IPS-15b (cell line): ENCODE data around the gene COL23A1.
"Not testable (repeated sequence)": the region's sequence is repeated elsewhere in the genome, so short reads cannot be mapped to it uniquely, and the experiment has no call there.

Experiments
- H3K27me3 ChIP-seq: one replicate; pipeline ENCODE4 v1.6.1; 2013; ENCODE audit warnings: low read length; ENCODE audit not compliant: control insufficient read depth, insufficient read depth
- H3K36me3 ChIP-seq: one replicate; pipeline ENCODE4 v1.6.1; 2013; ENCODE audit warnings: low read length; ENCODE audit not compliant: control insufficient read depth, insufficient read depth
- H3K4me1 ChIP-seq: one replicate; pipeline ENCODE4 v1.6.1; 2013; ENCODE audit warnings: mild to moderate bottlenecking, low read length; ENCODE audit not compliant: control insufficient read depth, insufficient read depth
- H3K4me3 ChIP-seq: one replicate; pipeline ENCODE4 v1.5.1; 2013; ENCODE audit warnings: low read depth, low read length
- H3K9ac ChIP-seq: one replicate; pipeline ENCODE4 v1.6.1; 2013; ENCODE audit warnings: low read depth, mild to moderate bottlenecking, low read length
- H3K9me3 ChIP-seq: one replicate; pipeline ENCODE4 v1.6.1; 2013; ENCODE audit warnings: mild to moderate bottlenecking, low read length; ENCODE audit not compliant: control insufficient read depth, insufficient read depth

COL23A1 gene

GRCh38 chr5:178376921-178377582 lies 213.1 kb downstream of the COL23A1 start:
- no peak overlapping the region for H3K4me3 ChIP-seq
- no peaks in the 10 kb centered on the region for H3K27me3 ChIP-seq
- no peaks in the 10 kb centered on the region for H3K9me3 ChIP-seq
- H3K4me1 ChIP-seq, result no peaks in the 10 kb centered on the region
- no peaks in the 10 kb centered on the region for H3K36me3 ChIP-seq
- H3K9ac ChIP-seq, result no peak overlapping the region

GRCh38 chr5:178375348-178375747 lies 214.8 kb downstream of the COL23A1 start:
- Histone ChIP-seq H3K4me3 (no peak overlapping the region), H3K27me3 (no peaks in the 10 kb centered on the region), H3K9ac (no peak overlapping the region)

GRCh38 chr5:178373711-178374110 lies 216.5 kb downstream of the COL23A1 start:
- Histone ChIP-seq H3K36me3 (no peaks in the 10 kb centered on the region), H3K4me3 (no peak overlapping the region), H3K4me1 (no peaks in the 10 kb centered on the region)

More at GRCh38 chr5:178375348-178375747, 214.8 kb downstream of the COL23A1 start:
- no peaks in the 10 kb centered on the region for H3K9me3 ChIP-seq
- no peaks in the 10 kb centered on the region for H3K4me1 ChIP-seq
- H3K36me3 ChIP-seq, result no peaks in the 10 kb centered on the region

GRCh38 chr5:178372142-178372571 lies 218.0 kb downstream of the COL23A1 start:
- H3K4me3 ChIP-seq, result no peak overlapping the region
- no peaks in the 10 kb centered on the region for H3K4me1 ChIP-seq
- no peak overlapping the region for H3K9ac ChIP-seq
- H3K9me3 ChIP-seq, result peaks cover 3% of the 10 kb centered on the region
- no peaks in the 10 kb centered on the region for H3K36me3 ChIP-seq
- no peaks in the 10 kb centered on the region for H3K27me3 ChIP-seq

More at GRCh38 chr5:178373711-178374110, 216.5 kb downstream of the COL23A1 start:
- peaks cover 3% of the 10 kb centered on the region for H3K9me3 ChIP-seq
- H3K9ac ChIP-seq, result no peak overlapping the region
- no peaks in the 10 kb centered on the region for H3K27me3 ChIP-seq

GRCh38 chr5:178371362-178372111 lies 218.7 kb downstream of the COL23A1 start:
- Histone ChIP-seq H3K4me3 (no peak overlapping the region), H3K4me1 (no peaks in the 10 kb centered on the region), H3K36me3 (no peaks in the 10 kb centered on the region), H3K9me3 (peaks cover 3% of the 10 kb centered on the region), H3K9ac (no peak overlapping the region), H3K27me3 (no peaks in the 10 kb centered on the region)

- Histone ChIP-seq H3K27me3 (no peaks in the 10 kb centered on the region), H3K4me1 (no peaks in the 10 kb centered on the region), H3K4me3 (no peak overlapping the region), H3K9ac (no peak overlapping the region), H3K36me3 (no peaks in the 10 kb centered on the region), H3K9me3 (peaks cover 3% of the 10 kb centered on the region)
Observed at GRCh38 chr5:178370102-178370501, 220.1 kb downstream of the COL23A1 start.

GRCh38 chr5:178369469-178369868 lies 220.7 kb downstream of the COL23A1 start:
- H3K4me1 ChIP-seq, H3K36me3 ChIP-seq, H3K27me3 ChIP-seq, H3K9ac ChIP-seq, H3K9me3 ChIP-seq, H3K4me3 ChIP-seq: not testable (repeated sequence)

GRCh38 chr5:178368716-178369300 lies 221.4 kb downstream of the COL23A1 start:
- no peak overlapping the region for H3K4me3 ChIP-seq
- no peaks in the 10 kb centered on the region for H3K27me3 ChIP-seq
- H3K4me1 ChIP-seq, result no peaks in the 10 kb centered on the region
- H3K9ac ChIP-seq, result no peak overlapping the region
- peaks cover 3% of the 10 kb centered on the region for H3K9me3 ChIP-seq
- no peaks in the 10 kb centered on the region for H3K36me3 ChIP-seq

GRCh38 chr5:178368274-178368673 lies 221.9 kb downstream of the COL23A1 start:
- Histone ChIP-seq H3K9ac (no peak overlapping the region), H3K4me1 (no peaks in the 10 kb centered on the region), H3K4me3 (no peak overlapping the region), H3K36me3 (no peaks in the 10 kb centered on the region), H3K9me3 (peaks cover 3% of the 10 kb centered on the region), H3K27me3 (no peaks in the 10 kb centered on the region)

- no peaks in the 10 kb centered on the region for H3K4me1 ChIP-seq
- H3K27me3 ChIP-seq, result no peaks in the 10 kb centered on the region
- H3K9ac ChIP-seq, result no peak overlapping the region
- H3K4me3 ChIP-seq, result no peak overlapping the region
- H3K9me3 ChIP-seq, result peaks cover 3% of the 10 kb centered on the region
- H3K36me3 ChIP-seq, result no peaks in the 10 kb centered on the region
Observed at GRCh38 chr5:178367736-178368120, 222.5 kb downstream of the COL23A1 start.

- Histone ChIP-seq H3K4me3 (no peak overlapping the region), H3K4me1 (no peaks in the 10 kb centered on the region), H3K9ac (no peak overlapping the region), H3K36me3 (no peaks in the 10 kb centered on the region), H3K9me3 (peaks cover 3% of the 10 kb centered on the region), H3K27me3 (no peaks in the 10 kb centered on the region)
Observed at GRCh38 chr5:178366998-178367735, 223.0 kb downstream of the COL23A1 start.
